Heart right ventricle (tissue), 16 donors: ENCODE measurements around the gene PLA2G4B. TPM values are rescaled to one million over a fixed set of nuclear protein-coding genes. Genes with fewer than 3 reads are reported as not detected.

Experiments used
- ATAC-seq, 8 donors: fragments of 200-7000 bp; cut with Tn5 transposase; one replicate each; pipeline ENCODE4 v1.9.1; 2020; ENCODE audit warnings: mild to moderate bottlenecking in 8 of 8, moderate library complexity in 8 of 8, moderate number of reproducible peaks in 1 of 8
- DNase-seq, 2 donors: peaks; one replicate each; pipeline ENCODE4 v3.0.0-alpha.2; 2020
- H3K27ac ChIP-seq, 10 donors: fragments of 200-600 bp; sonication (generic) in 2 of 10; one replicate each; pipeline versions ENCODE4 v1.5.0 to v1.8.0; 2020 to 2022; ENCODE audit warnings: mild to moderate bottlenecking in 3 of 10
- H3K27me3 ChIP-seq, 7 donors: fragments of 200-600 bp; one replicate each; pipeline ENCODE4 v1.8.0; 2021 to 2022; ENCODE audit warnings: mild to moderate bottlenecking in 2 of 7
- H3K36me3 ChIP-seq, 9 donors: fragments of 200-600 bp; sonication (generic) in 1 of 9; one replicate each; pipeline versions ENCODE4 v1.5.0 to v1.8.0; 2020 to 2022; ENCODE audit warnings: mild to moderate bottlenecking in 2 of 9
- H3K4me1 ChIP-seq, 9 donors: fragments of 200-600 bp; sonication (generic) in 1 of 9; one replicate each; pipeline versions ENCODE4 v1.5.0 to v1.8.0; 2020 to 2022; ENCODE audit warnings: mild to moderate bottlenecking in 4 of 9
- H3K4me3 ChIP-seq, 10 donors: fragments of 200-600 bp; sonication (generic) in 2 of 10; one replicate each; pipeline versions ENCODE4 v1.5.0 to v1.8.0; 2020 to 2022; ENCODE audit warnings: mild to moderate bottlenecking in 7 of 10, moderate library complexity in 2 of 10
- H3K9me3 ChIP-seq, 11 donors: fragments of 200-600 bp in 10 of 11; sonication (generic) in 2 of 11; one replicate each; pipeline versions ENCODE4 v1.5.0 to v1.8.0; 2013 to 2022; ENCODE audit warnings: mild to moderate bottlenecking in 2 of 11, control low read depth in 1 of 11, moderate library complexity in 1 of 11
- WGBS, 2 donors: extraction: QIAGEN DNeasy Blood & Tissue Kit; methylation state at CpG; one replicate each; pipeline ENCODE4 v1.1.7; 2013; ENCODE audit warnings: inconsistent platforms in 1 of 2; 5-methylcytosine and 5-hydroxymethylcytosine counted together
- intact Hi-C, 10 donors: fragments of 100-400 bp; cut with DNase I; formaldehyde crosslinking; loops; one replicate each; pipeline versions ENCODE4 v1.11.1 to v1.14.2; 2022
- polyA plus RNA-seq, 2 donors: library from polyadenylated mRNA; stranded (reverse); fragments of 200-250 nt; gene quantifications; one replicate each; pipeline ENCODE4 v1.2.3, GENCODE V29; 2013
- total RNA-seq, 10 donors: library from RNA; stranded (reverse); fragmentation: NEBNext Ultra II Directional in 3 of 10; extraction: Animal tissue kit (Norgen Biotek cat#: 25700) in 3 of 10; gene quantifications; one replicate each; pipeline versions ENCODE4 v1.2.1 to v1.2.4, GENCODE V29; 2021 to 2023
- TF ChIP-seq, protein P1 (sequence below), 9 donors: fragments of 200-600 bp; sonication (generic) in 2 of 9; IDR thresholded peaks; one replicate each; pipeline versions ENCODE4 v1.5.0 to v1.8.0; 2021 to 2022; ENCODE audit warnings: antibody characterized with exemption in 9 of 9, mild to moderate bottlenecking in 5 of 9, moderate library complexity in 1 of 9
- donor health status: Arrhythmogenic right ventricular cardiomyopathy.
- donor health status: ischemic (EF 13 %, LVEDD 7.1; RV severe dilation, severe dysfunction).
- donor health status: healthy with polysubstance abuse.
- donor health status: DM: no; HTN: yes; CAD: no.
- donor health status: DM: no; HTN: no; CAD: no.
- donor health status: ischemic (EF 25% LVEDD 6.9; RV normal size, moderate dysfunction).
- donor health status: ischemic (EF 25% LVEDD 5.7; RV mildly dilated, moderate dysfunction).
- donor health status: healthy.
- donor health status: DM: yes; HTN: yes; CAD: no.
- donor health status: Ischemic cardiomyopathy.
- donor health status: ischemic (EF 35%, LVEDD 5.7; RV mildly dilated, moderate dysfunction).
- donor health status: nonischemic (EF 11% LVEDD 7.7; RV severe dilation, severe dysfunction).
- donor health status: DM: yes; HTN: yes; CAD: no.
- donor health status: PGD.
- donor health status: ischemic (EF 29% LVEDD 5.4; RV normal size, mild dysfunction).
- donor health status: nonischemic (EF 23%, LVEDD 6.1; RV moderate dilation, normal function).

PLA2G4B gene
- total and polyA plus RNA-seq, 12 donors = 1.6 to 16.0 (median 3.2) TPM

DNA sequence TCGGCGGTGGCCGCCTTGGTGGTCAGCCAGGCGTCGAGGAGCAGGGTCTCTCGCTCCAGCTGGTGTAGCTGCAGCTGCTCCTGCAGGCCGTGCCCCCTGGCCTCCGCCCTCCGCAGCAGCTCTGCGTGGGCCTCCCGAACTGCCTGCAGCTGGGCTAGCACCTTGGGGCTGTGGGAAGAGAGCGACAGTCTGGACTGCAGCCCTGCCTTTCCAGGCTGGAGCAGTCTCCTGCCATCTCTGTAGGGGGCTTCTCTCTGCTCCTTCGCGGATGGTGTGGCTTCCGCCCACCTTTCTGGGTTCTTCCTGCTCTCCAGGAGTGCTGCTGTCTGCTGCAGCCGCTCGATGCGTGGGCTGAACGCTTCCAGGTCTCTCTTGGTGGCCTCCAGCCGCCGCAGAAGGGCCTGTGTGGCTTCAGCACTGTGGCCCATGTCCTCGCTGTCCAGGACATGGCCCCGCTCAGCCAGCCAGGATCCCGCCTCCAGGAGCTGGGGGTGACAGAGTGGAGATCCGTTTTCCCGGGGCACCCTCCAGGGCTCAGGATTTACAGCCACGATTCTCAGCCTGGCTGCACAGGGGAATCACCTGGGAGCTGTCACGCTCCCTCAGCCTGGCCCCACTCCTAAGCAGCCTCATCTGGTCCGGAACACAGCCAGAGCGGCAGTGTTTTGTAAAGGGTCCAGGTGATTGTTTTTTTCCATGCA lies 16.8 kb downstream of the PLA2G4B start:
- 79 to 81% methylated on average over 30 of the region's 30 CpGs for WGBS, 2 donors
- DNase-seq (no peak), ATAC-seq (no peak)
- Histone ChIP-seq H3K4me3 (no peak overlapping the region), H3K36me3 (no peaks in the 10 kb centered on the region), H3K27ac (no peak overlapping the region), H3K27me3 (no peaks in the 10 kb centered on the region), H3K9me3 (no peaks in the 10 kb centered on the region), H3K4me1 (peaks cover 0 to 5% (median 0%) of the 10 kb centered on the region in 9 donors)
- TF ChIP-seq, protein P1, sequence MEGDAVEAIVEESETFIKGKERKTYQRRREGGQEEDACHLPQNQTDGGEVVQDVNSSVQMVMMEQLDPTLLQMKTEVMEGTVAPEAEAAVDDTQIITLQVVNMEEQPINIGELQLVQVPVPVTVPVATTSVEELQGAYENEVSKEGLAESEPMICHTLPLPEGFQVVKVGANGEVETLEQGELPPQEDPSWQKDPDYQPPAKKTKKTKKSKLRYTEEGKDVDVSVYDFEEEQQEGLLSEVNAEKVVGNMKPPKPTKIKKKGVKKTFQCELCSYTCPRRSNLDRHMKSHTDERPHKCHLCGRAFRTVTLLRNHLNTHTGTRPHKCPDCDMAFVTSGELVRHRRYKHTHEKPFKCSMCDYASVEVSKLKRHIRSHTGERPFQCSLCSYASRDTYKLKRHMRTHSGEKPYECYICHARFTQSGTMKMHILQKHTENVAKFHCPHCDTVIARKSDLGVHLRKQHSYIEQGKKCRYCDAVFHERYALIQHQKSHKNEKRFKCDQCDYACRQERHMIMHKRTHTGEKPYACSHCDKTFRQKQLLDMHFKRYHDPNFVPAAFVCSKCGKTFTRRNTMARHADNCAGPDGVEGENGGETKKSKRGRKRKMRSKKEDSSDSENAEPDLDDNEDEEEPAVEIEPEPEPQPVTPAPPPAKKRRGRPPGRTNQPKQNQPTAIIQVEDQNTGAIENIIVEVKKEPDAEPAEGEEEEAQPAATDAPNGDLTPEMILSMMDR (IDR thresholded peaks at IDR 0.05) = no peak
- intact Hi-C loops = no loop called here

DNA sequence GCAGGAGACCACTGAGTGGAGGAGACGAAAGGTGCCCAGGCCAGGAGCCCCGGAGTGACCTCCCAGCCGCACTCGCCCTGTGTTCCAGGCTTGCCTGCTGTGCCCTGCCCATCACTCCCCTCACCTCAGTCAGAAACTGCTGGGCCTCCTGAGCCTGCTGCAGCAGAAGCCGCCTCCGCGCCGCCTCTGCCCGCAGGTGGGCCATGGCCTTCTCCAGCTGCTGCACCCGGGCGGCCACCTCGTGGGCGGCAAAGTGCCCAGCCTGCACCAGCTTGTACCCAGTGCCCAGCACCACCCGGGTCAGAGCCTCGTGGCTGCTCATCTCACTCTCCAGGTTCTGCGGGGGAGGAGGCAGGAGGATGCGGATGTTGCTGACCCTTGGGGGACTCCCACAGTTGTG lies 17.6 kb downstream of the PLA2G4B start:
- peaks cover 0 to 5% (median 0%) of the 10 kb centered on the region in 9 donors for H3K4me1 ChIP-seq
- DNase-seq (no peak), ATAC-seq (no peak)
- H3K36me3 ChIP-seq = no peaks in the 10 kb centered on the region
- no peak overlapping the region for H3K4me3 ChIP-seq
- intact Hi-C loops = no loop called here
- TF ChIP-seq, protein P1 (IDR thresholded peaks at IDR 0.05) = no peak
- WGBS, 2 donors = 94 to 97% methylated on average over 17 of the region's 17 CpGs
- H3K27ac ChIP-seq = no peak overlapping the region
- no peaks in the 10 kb centered on the region for H3K27me3 ChIP-seq
- H3K9me3 ChIP-seq = no peaks in the 10 kb centered on the region

DNA sequence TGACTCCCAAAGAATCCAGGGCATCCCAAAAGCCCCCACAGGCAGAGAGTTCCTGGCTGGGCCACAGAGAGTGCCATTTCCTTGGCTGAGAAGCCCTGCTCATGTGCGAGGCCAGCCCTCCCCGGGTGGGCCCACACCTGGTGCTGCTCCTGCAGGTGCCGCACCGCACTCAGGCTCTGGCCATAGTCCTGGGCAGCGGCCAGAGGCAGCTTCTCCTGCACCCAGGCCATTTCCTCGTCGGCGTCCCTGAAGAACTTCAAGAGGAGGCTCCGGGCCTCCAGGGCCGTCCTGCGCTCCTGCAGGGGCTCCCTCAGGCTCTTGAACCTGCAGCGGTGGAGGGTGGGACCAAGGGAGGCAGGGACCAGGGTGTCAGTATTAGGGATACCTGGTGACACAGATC lies 18.1 kb downstream of the PLA2G4B start:
- ATAC-seq (no peak), DNase-seq (no peak)
- Histone ChIP-seq H3K36me3 (no peaks in the 10 kb centered on the region), H3K27me3 (no peaks in the 10 kb centered on the region), H3K9me3 (no peaks in the 10 kb centered on the region), H3K4me1 (peaks cover 0 to 5% (median 0%) of the 10 kb centered on the region in 9 donors), H3K4me3 (no peak overlapping the region), H3K27ac (no peak overlapping the region)
- TF ChIP-seq, protein P1 (IDR thresholded peaks at IDR 0.05) = no peak
- intact Hi-C loops = no loop called here
- WGBS, 2 donors = 94 to 96% methylated on average over 12 of the region's 12 CpGs

DNA sequence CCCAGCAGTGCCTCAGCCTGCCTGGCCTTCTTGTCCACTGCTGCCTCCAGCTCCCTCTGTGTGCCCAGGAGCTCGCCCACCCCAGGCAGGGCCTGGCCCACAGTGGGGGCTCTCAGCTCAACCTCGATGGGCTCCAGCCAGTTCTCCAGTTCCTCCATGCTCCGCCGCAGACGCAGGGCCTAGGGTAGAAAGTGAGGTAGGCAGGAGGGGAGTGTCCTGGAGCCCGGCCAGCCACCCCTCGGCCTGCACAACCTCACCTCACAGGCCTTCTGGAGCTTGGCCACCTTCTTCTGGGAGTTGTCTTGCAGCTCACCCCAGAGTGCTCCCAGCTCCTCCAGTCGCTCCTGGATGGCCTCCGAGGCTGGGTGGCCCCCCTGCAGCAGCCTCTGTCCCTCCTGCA lies 18.7 kb downstream of the PLA2G4B start:
- Histone ChIP-seq H3K4me1 (peaks cover 0 to 5% (median 0%) of the 10 kb centered on the region in 9 donors), H3K9me3 (no peaks in the 10 kb centered on the region), H3K27me3 (no peaks in the 10 kb centered on the region), H3K4me3 (no peak overlapping the region), H3K27ac (no peak overlapping the region), H3K36me3 (peaks cover 0 to 4% (median 0%) of the 10 kb centered on the region in 9 donors)
- intact Hi-C loops = no loop called here
- TF ChIP-seq, protein P1 (IDR thresholded peaks at IDR 0.05) = no peak
- DNase-seq = no peak
- ATAC-seq = no peak
- whole genome bisulfite sequencing, 2 donors = 90 to 92% methylated on average over 9 of the region's 9 CpGs
